Left lung (tissue), 10 donors: ENCODE measurements around the gene EBI3. TPM values are rescaled to one million over a fixed set of nuclear protein-coding genes. Genes with fewer than 3 reads are reported as not detected.

Experiments used
- ATAC-seq: fragments of 200-7000 bp; cut with Tn5 transposase; one replicate; pipeline ENCODE4 v1.9.1; 2020; ENCODE audit warnings: moderate library complexity
- DNase-seq, 4 donors: peaks; one replicate each; pipeline ENCODE4 v3.0.0-alpha.2; 2013 to 2020
- H3K27ac ChIP-seq, 2 donors: fragments of 200-600 bp; sonication (generic) in 1 of 2; one replicate each; pipeline versions ENCODE4 v1.5.0 to v1.8.0; 2020 to 2021
- H3K27me3 ChIP-seq, 2 donors: fragments of 200-600 bp; sonication (generic) in 1 of 2; one replicate each; pipeline versions ENCODE4 v1.5.0 to v1.8.0; 2020 to 2021
- H3K36me3 ChIP-seq, 2 donors: fragments of 200-600 bp; sonication (generic) in 1 of 2; one replicate each; pipeline versions ENCODE4 v1.5.0 to v1.8.0; 2020 to 2021
- H3K4me1 ChIP-seq, 2 donors: fragments of 200-600 bp; one replicate each; pipeline ENCODE4 v1.8.0; 2021
- H3K4me3 ChIP-seq, 2 donors: fragments of 200-600 bp; sonication (generic) in 1 of 2; one replicate each; pipeline versions ENCODE4 v1.5.0 to v1.8.0; 2020 to 2021; ENCODE audit warnings: mild to moderate bottlenecking in 1 of 2
- H3K9me3 ChIP-seq, 2 donors: fragments of 200-600 bp; sonication (generic) in 1 of 2; one replicate each; pipeline versions ENCODE4 v1.5.0 to v1.8.0; 2020 to 2021
- intact Hi-C, 2 donors: fragments of 100-400 bp; cut with DNase I; formaldehyde crosslinking; loops; one replicate each; pipeline versions ENCODE4 v1.11.2 to v1.14.2; 2022
- polyA plus RNA-seq, 6 donors: library from polyadenylated mRNA; unstranded; fragments of 120-200 nt; gene quantifications; one replicate each; pipeline ENCODE4 v1.2.1, GENCODE V29; 2013; ENCODE audit not compliant: insufficient read length in 6 of 6
- total RNA-seq, 2 donors: library from RNA; stranded (reverse); fragmentation: NEBNext Ultra II Directional; extraction: Animal tissue kit (Norgen Biotek cat#: 25700); gene quantifications; one replicate each; pipeline ENCODE4 v1.2.1, GENCODE V29; 2021
- TF ChIP-seq, protein P1 (sequence below), 2 donors: fragments of 200-600 bp; sonication (generic) in 1 of 2; IDR thresholded peaks; one replicate each; pipeline versions ENCODE4 v1.5.0 to v1.8.0; 2021; ENCODE audit warnings: antibody characterized with exemption in 2 of 2
- donor health status: DM: no; HTN: yes; CAD: no.
- donor health status: DM: no; HTN: no; CAD: no.

EBI3 gene
- total and polyA plus RNA-seq, 8 donors: 0.39 to 6.0 (median 0.64) TPM

DNA sequence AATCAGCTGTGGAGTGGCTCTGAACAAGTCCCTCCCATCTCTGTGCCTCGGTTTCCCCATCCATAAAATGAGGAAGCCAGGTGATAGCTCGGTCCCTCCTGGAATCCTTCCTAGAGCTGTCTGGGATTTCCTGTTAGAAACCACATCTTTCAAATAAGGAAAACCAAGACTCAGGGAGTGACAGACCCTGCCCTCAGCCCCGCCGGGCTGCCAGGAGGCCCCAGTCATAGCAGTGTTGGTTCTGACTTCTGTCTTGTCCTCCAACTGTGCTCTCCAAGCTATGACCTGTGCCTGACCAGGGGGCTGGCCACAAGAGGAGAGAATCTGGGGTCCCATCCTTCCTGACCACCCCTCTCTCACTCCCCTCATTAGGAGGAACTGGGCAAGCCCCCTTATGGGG is 48.7 kb downstream of the EBI3 start:
- intact Hi-C loops: no loop called here
- ATAC-seq: no peak
- Histone ChIP-seq H3K27me3 (peaks cover 24 to 63% of the 10 kb centered on the region in 2 donors), H3K36me3 (no peaks in the 10 kb centered on the region), H3K4me3 (no peak overlapping the region), H3K9me3 (no peaks in the 10 kb centered on the region), H3K27ac (no peak overlapping the region), H3K4me1 (peaks cover 8 to 13% of the 10 kb centered on the region in 2 donors)
- TF ChIP-seq, protein P1, sequence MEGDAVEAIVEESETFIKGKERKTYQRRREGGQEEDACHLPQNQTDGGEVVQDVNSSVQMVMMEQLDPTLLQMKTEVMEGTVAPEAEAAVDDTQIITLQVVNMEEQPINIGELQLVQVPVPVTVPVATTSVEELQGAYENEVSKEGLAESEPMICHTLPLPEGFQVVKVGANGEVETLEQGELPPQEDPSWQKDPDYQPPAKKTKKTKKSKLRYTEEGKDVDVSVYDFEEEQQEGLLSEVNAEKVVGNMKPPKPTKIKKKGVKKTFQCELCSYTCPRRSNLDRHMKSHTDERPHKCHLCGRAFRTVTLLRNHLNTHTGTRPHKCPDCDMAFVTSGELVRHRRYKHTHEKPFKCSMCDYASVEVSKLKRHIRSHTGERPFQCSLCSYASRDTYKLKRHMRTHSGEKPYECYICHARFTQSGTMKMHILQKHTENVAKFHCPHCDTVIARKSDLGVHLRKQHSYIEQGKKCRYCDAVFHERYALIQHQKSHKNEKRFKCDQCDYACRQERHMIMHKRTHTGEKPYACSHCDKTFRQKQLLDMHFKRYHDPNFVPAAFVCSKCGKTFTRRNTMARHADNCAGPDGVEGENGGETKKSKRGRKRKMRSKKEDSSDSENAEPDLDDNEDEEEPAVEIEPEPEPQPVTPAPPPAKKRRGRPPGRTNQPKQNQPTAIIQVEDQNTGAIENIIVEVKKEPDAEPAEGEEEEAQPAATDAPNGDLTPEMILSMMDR (IDR thresholded peaks at IDR 0.05): no peak
- DNase-seq: no peak

DNA sequence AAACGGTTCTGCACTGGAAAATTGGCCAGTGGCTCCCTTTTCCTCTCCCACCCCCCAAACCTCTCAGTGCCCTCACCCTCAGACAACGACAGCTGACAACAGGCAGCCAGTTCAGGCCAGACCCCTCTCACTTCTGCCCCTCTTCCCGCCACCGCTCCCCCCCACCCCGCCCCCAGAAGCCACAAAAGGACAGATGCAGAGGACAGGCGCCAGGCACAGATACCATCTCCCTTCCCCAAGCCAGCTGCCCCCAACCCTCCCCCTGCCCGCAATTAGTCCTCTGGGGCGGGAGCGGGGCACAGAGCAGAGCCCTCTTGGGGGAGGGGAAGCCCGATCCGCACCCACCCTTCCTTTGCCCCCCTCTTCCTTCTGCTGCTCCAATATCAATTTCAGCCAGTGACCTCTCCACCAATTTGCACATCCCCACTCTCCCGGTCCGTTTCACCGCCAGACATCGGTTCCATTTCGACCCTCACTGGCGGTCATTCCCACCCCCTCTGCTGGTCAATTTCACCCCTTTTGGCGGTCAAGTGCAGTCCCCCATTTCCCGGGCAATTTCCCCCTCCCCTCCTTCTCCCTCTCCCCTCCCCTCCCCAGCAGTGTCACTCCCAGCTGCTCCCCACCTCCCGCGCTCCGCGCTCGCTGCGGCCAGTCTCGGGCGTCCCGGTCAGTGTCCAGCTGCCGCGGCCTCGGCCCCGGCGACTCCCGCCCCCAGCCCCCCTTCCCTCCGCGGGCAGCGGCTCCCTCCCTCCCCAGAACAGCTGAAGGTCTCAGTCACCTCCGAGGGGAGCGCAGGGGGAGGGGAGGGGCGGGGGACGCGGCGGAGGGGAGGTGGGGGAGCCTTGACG is 49.3 kb downstream of the EBI3 start, which contains the start of gene SHD:
Gene SHD, plus strand, starts transcription at position 848 of the 848 bp plus-strand sequence. CDS start 798 bp downstream, outside the sequence.
- peaks cover 28 to 67% of the 10 kb centered on the region in 2 donors for H3K27me3 ChIP-seq
- ATAC-seq (no peak), DNase-seq (peak in 1 of 4 donors; percentile 28)
- no peak within 1 kb of the TSS for H3K4me3 ChIP-seq
- H3K27ac ChIP-seq: no peak within 1 kb of the TSS
- no peaks in the 10 kb centered on the region for H3K36me3 ChIP-seq
- intact Hi-C loops: no loop called here
- TF ChIP-seq, protein P1 (IDR thresholded peaks at IDR 0.05): no peak
- peaks cover 8 to 13% of the 10 kb centered on the region in 2 donors for H3K4me1 ChIP-seq
- H3K9me3 ChIP-seq: no peaks in the 10 kb centered on the region

DNA sequence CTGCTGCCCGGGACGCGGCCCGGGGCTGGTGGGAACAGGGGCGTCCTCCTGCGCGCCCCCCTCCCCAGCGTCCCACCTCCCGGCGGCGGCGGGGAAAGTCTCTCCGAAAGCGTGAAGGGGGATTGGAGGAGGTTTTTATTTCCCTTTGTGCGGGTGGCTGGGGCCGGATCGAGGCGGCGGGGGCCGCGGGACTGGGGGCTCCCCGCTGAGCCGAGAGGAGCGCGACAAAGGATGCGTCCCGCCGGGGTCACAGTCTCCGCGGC is 49.9 kb downstream of the EBI3 start:
- no peak for ATAC-seq
- Histone ChIP-seq H3K36me3 (no peaks in the 10 kb centered on the region), H3K9me3 (no peaks in the 10 kb centered on the region), H3K27ac (no peak overlapping the region), H3K4me3 (no peak overlapping the region), H3K27me3 (peaks cover 28 to 67% of the 10 kb centered on the region in 2 donors), H3K4me1 (peaks cover 8 to 13% of the 10 kb centered on the region in 2 donors)
- DNase-seq: no peak
- intact Hi-C loops: no loop called here
- TF ChIP-seq, protein P1 (IDR thresholded peaks at IDR 0.05): no peak

DNA sequence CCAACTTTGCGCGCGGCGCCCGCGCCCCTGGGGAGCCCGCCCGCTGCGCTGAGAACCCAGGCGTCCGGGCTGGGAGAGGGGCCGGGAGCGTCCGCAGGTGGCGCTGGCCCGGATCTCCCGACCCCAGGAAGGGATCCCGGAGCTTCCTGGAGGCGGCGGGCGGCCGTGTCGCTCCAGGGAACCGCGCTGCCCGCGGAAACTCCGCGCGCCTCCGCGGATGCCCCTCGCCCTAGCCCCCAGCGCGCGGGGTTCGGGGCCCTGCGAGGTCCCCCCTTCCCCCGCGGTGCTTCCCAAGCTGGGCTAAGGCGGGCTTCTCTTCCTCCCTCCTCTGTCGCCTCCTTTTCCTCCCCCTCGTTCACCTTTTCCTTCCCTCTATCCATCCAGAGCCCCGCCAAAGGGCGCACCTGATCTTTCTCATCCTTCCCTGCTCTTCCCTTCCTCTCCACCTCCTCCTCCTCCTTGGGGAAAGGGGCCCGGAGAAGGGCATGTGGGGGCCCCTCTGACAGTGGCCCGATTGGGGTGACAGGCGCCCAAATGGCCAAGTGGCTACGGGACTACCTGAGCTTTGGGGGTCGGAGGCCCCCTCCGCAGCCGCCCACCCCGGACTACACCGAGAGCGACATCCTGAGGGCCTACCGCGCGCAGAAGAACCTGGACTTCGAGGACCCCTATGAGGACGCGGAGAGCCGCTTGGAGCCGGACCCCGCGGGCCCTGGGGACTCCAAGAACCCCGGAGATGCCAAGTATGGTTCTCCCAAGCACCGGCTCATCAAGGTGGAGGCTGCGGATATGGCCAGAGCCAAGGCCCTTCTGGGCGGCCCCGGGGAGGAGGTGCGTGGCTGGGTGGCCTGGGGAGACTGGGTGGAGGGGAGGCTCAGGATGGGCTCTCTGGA is 50.5 kb downstream of the EBI3 start:
- TF ChIP-seq, protein P1 (IDR thresholded peaks at IDR 0.05): no peak
- H3K27me3 ChIP-seq: peaks cover 28 to 72% of the 10 kb centered on the region in 2 donors
- H3K27ac ChIP-seq: no peak overlapping the region
- H3K36me3 ChIP-seq: no peaks in the 10 kb centered on the region
- intact Hi-C loops: no loop called here
- no peak for ATAC-seq
- DNase-seq: no peak
- H3K4me1 ChIP-seq: peaks cover 8 to 13% of the 10 kb centered on the region in 2 donors
- H3K4me3 ChIP-seq: no peak overlapping the region
- no peaks in the 10 kb centered on the region for H3K9me3 ChIP-seq
